HepG2 (cell line): ENCODE measurements around the gene KRTAP12-2. TPM values are rescaled to one million over a fixed set of nuclear protein-coding genes. Genes with fewer than 3 reads are reported as not detected.

Source experiments
- CREB1 ChIP-seq, 2 experiments: fragments of 450-650 bp in 1 of 2; IDR thresholded peaks; 2 replicates each; pipeline ENCODE4 v1.6.1; 2016 to 2017; ENCODE audit warnings: control low read depth in 1 of 2, mild to moderate bottlenecking in 1 of 2, missing compliant biosample characterization in 1 of 2, missing genetic modification characterization in 1 of 2
- EEA1 ChIP-seq: sonication (generic); formaldehyde crosslinking; IDR thresholded peaks from 2 replicates; pipeline ENCODE4 v1.5.1; 2020; ENCODE audit warnings: mild to moderate bottlenecking, missing genetic modification reagents, borderline replicate concordance
- IKZF1 ChIP-seq: fragments of 450-650 bp; IDR thresholded peaks from 2 replicates; pipeline ENCODE4 v1.7.1; 2016
- KAT7 ChIP-seq: IDR thresholded peaks from 2 replicates; pipeline ENCODE4 v1.6.1; 2018; ENCODE audit warnings: borderline replicate concordance, missing compliant biosample characterization
- NKX3-1 ChIP-seq: sonication (generic); formaldehyde crosslinking; IDR thresholded peaks from 2 replicates; pipeline ENCODE4 v1.5.0; 2020; ENCODE audit warnings: missing genetic modification reagents
- NR2F6 ChIP-seq, 2 experiments: IDR thresholded peaks; 2 replicates each; pipeline ENCODE4 v1.6.1; 2016; ENCODE audit warnings: antibody characterized with exemption in 1 of 2, mild to moderate bottlenecking in 1 of 2
- RCOR2 ChIP-seq: IDR thresholded peaks from 2 replicates; pipeline ENCODE4 v1.6.1; 2016; ENCODE audit warnings: missing biosample characterization, missing genetic modification reagents
- RXRB ChIP-seq: IDR thresholded peaks from 2 replicates; pipeline ENCODE4 v1.6.1; 2016; ENCODE audit warnings: borderline replicate concordance, missing genetic modification reagents, missing compliant biosample characterization
- STAG1 ChIP-seq: sonication (generic); formaldehyde crosslinking; IDR thresholded peaks from 2 replicates; pipeline ENCODE4 v1.4.0; 2020; ENCODE audit warnings: missing genetic modification reagents
- ZKSCAN8 ChIP-seq: IDR thresholded peaks from 2 replicates; pipeline ENCODE4 v1.6.1; 2016; ENCODE audit warnings: borderline replicate concordance, missing genetic modification reagents, missing compliant biosample characterization
- ZNF230 ChIP-seq: sonication (generic); formaldehyde crosslinking; IDR thresholded peaks from 2 replicates; pipeline ENCODE4 v1.4.0; 2020; ENCODE audit warnings: mild to moderate bottlenecking, missing genetic modification reagents
- ZNF326 ChIP-seq: sonication (generic); formaldehyde crosslinking; IDR thresholded peaks from 2 replicates; pipeline ENCODE4 v1.4.0; 2020; ENCODE audit warnings: missing genetic modification reagents, borderline replicate concordance
- ZNF530 ChIP-seq: sonication (generic); formaldehyde crosslinking; IDR thresholded peaks from 2 replicates; pipeline ENCODE4 v1.5.0; 2020; ENCODE audit warnings: low read depth, mild to moderate bottlenecking, missing genetic modification reagents
- ZNF772 ChIP-seq: sonication (generic); formaldehyde crosslinking; IDR thresholded peaks from 2 replicates; pipeline ENCODE4 v1.5.0; 2020; ENCODE audit warnings: mild to moderate bottlenecking, missing genetic modification reagents
- polyA plus RNA-seq, 8 experiments: library from polyadenylated mRNA; depleted of rRNA in 3 of 8; stranded (reverse) in 7 of 8; unstranded in 1 of 8; fragments of >200 nt; fragmentation: Illumina TruSeq in 4 of 8; extraction: Trizol in 4 of 8; gene quantifications; 2 replicates each; pipeline versions ENCODE4 v1.2.1 to v1.2.3, GENCODE V29; 2011 to 2016; ENCODE audit warnings: low read depth in 4 of 8, missing spikeins in 1 of 8, mixed read lengths in 1 of 8; ENCODE audit not compliant: insufficient read depth in 1 of 8
- total RNA-seq, 5 experiments: library from RNA; depleted of rRNA; stranded (reverse); fragments of >200 nt; fragmentation: Illumina TruSeq; extraction: Trizol; gene quantifications; 2 replicates each; pipeline ENCODE4 v1.2.3, GENCODE V29; 2016; ENCODE audit warnings: low read depth in 1 of 5
- TF ChIP-seq, protein P1 (sequence below): sonication (generic); formaldehyde crosslinking; conservative IDR thresholded peaks from 2 replicates; pipeline ENCODE4 v1.8.0; 2022; ENCODE audit warnings: mild to moderate bottlenecking, moderate library complexity, missing genetic modification reagents
- TF ChIP-seq, protein P2 (sequence below): sonication (generic); formaldehyde crosslinking; IDR thresholded peaks from 2 replicates; pipeline ENCODE4 v1.4.0; 2020; ENCODE audit warnings: low read depth, mild to moderate bottlenecking, missing genetic modification reagents
- TF ChIP-seq, protein P3 (sequence below): sonication (generic); formaldehyde crosslinking; IDR thresholded peaks from 2 replicates; pipeline ENCODE4 v1.4.0; 2020; ENCODE audit warnings: missing genetic modification reagents
- TF ChIP-seq, protein P4 (sequence below), 2 experiments: fragments of 450-650 bp in 1 of 2; sonication (generic) in 1 of 2; formaldehyde crosslinking; IDR thresholded peaks; 2 replicates each; pipeline versions ENCODE4 v1.5.0 to v1.8.0; 2020 to 2022; ENCODE audit warnings: mild to moderate bottlenecking in 1 of 2, missing genetic modification reagents in 1 of 2
- TF ChIP-seq, protein P5 (sequence below): IDR thresholded peaks from 2 replicates; pipeline ENCODE4 v1.6.1; 2018; ENCODE audit warnings: missing genetic modification reagents, mild to moderate bottlenecking, missing compliant biosample characterization
- TF ChIP-seq, protein P6 (sequence below): sonication (generic); formaldehyde crosslinking; IDR thresholded peaks from 2 replicates; pipeline ENCODE4 v1.5.1; 2020; ENCODE audit warnings: missing genetic modification reagents, mild to moderate bottlenecking, borderline replicate concordance

KRTAP12-2 gene
- total and polyA plus RNA-seq, 2 of the 13 experiments (the other 11 are each of a cell fraction or from before 2014, with no cell fraction given): not detected

DNA sequence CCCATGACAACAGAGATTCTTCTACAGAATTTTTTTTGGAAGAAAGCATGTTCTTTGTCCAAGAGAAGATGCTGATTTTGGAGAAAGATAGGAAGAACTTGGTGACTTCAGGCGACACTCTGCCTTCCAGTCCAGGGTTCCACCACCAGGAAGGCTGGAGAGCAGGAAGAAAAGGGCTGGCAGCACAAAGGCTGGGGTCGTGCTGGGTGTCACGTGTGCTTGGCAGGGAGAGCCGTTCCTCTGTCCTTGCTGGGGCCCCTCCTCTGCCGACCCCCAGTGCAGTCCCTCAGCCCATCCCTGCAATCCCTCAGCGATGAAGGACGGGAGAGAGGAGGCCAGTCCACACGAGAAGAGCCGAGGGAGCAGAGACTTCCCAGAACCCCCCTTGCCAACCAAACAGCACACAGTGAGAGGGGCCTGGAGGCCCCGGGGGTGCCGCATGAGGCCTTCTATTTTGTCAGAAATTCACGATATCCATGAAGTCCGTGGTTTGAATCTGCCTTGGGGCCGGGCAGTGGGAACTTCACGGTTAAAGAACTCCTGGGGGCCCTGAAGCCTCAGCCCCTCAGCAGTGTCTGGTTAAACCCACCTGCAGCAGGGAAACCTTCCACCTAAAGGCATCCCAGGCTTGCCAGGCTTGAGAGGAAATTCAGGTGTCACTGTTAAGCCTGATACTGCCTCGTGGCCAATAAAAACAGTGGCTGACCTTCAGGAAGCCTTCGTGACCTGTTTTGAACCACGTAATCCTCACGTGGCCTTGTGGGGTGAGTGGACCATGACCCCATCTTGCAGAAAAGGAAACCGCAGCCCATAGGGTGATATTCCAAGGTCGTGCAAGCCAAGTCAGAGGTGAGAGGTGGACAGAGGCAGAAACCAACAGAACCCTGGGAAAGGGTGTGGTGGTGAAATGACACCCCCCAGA is 33.6 kb upstream of the KRTAP12-2 start (continued):
- no peak for TF ChIP-seq ZNF530 (CRISPR knock-in tag)
- TF ChIP-seq EEA1 (CRISPR knock-in tag): no peak
- TF ChIP-seq, protein P1, sequence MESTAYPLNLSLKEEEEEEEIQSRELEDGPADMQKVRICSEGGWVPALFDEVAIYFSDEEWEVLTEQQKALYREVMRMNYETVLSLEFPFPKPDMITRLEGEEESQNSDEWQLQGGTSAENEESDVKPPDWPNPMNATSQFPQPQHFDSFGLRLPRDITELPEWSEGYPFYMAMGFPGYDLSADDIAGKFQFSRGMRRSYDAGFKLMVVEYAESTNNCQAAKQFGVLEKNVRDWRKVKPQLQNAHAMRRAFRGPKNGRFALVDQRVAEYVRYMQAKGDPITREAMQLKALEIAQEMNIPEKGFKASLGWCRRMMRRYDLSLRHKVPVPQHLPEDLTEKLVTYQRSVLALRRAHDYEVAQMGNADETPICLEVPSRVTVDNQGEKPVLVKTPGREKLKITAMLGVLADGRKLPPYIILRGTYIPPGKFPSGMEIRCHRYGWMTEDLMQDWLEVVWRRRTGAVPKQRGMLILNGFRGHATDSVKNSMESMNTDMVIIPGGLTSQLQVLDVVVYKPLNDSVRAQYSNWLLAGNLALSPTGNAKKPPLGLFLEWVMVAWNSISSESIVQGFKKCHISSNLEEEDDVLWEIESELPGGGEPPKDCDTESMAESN (CRISPR knock-in tag): no peak
- TF ChIP-seq RCOR2 (CRISPR knock-in tag): no peak
- no peak for TF ChIP-seq ZKSCAN8 (CRISPR knock-in tag)
- no peak for TF ChIP-seq IKZF1
- 0 out of 2 replicates have a peak, but pooled peaks have one; percentile 67 for TF ChIP-seq ZNF230 (CRISPR knock-in tag)
- TF ChIP-seq STAG1: no peak
- TF ChIP-seq, protein P2, sequence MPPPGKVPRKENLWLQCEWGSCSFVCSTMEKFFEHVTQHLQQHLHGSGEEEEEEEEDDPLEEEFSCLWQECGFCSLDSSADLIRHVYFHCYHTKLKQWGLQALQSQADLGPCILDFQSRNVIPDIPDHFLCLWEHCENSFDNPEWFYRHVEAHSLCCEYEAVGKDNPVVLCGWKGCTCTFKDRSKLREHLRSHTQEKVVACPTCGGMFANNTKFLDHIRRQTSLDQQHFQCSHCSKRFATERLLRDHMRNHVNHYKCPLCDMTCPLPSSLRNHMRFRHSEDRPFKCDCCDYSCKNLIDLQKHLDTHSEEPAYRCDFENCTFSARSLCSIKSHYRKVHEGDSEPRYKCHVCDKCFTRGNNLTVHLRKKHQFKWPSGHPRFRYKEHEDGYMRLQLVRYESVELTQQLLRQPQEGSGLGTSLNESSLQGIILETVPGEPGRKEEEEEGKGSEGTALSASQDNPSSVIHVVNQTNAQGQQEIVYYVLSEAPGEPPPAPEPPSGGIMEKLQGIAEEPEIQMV (CRISPR knock-in tag): peak; percentile 69; the same call in 1 of the 2 replicates
- TF ChIP-seq KAT7: no peak
- TF ChIP-seq NKX3-1 (CRISPR knock-in tag): no peak
- TF ChIP-seq, protein P3, sequence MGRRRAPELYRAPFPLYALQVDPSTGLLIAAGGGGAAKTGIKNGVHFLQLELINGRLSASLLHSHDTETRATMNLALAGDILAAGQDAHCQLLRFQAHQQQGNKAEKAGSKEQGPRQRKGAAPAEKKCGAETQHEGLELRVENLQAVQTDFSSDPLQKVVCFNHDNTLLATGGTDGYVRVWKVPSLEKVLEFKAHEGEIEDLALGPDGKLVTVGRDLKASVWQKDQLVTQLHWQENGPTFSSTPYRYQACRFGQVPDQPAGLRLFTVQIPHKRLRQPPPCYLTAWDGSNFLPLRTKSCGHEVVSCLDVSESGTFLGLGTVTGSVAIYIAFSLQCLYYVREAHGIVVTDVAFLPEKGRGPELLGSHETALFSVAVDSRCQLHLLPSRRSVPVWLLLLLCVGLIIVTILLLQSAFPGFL (CRISPR knock-in tag): no peak
- TF ChIP-seq, protein P4, sequence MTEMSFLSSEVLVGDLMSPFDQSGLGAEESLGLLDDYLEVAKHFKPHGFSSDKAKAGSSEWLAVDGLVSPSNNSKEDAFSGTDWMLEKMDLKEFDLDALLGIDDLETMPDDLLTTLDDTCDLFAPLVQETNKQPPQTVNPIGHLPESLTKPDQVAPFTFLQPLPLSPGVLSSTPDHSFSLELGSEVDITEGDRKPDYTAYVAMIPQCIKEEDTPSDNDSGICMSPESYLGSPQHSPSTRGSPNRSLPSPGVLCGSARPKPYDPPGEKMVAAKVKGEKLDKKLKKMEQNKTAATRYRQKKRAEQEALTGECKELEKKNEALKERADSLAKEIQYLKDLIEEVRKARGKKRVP (CRISPR knock-in tag; IDR thresholded peaks at IDR 0.05): 0 out of 4 replicates have a peak, but pooled peaks of 1 of the 2 experiments have one; percentile 49
- TF ChIP-seq, protein P5, sequence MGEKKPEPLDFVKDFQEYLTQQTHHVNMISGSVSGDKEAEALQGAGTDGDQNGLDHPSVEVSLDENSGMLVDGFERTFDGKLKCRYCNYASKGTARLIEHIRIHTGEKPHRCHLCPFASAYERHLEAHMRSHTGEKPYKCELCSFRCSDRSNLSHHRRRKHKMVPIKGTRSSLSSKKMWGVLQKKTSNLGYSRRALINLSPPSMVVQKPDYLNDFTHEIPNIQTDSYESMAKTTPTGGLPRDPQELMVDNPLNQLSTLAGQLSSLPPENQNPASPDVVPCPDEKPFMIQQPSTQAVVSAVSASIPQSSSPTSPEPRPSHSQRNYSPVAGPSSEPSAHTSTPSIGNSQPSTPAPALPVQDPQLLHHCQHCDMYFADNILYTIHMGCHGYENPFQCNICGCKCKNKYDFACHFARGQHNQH (CRISPR knock-in tag): peak; percentile 64
- TF ChIP-seq ZNF772 (CRISPR knock-in tag): peak; percentile 57; the same call in 1 of the 2 replicates
- TF ChIP-seq RXRB (CRISPR knock-in tag): peak; percentile 91
- TF ChIP-seq, protein P6, sequence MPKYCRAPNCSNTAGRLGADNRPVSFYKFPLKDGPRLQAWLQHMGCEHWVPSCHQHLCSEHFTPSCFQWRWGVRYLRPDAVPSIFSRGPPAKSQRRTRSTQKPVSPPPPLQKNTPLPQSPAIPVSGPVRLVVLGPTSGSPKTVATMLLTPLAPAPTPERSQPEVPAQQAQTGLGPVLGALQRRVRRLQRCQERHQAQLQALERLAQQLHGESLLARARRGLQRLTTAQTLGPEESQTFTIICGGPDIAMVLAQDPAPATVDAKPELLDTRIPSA (CRISPR knock-in tag): no peak
- TF ChIP-seq NR2F6 (IDR thresholded peaks at IDR 0.05): peak; percentile 82
- TF ChIP-seq NR2F6 (CRISPR knock-in tag; IDR thresholded peaks at IDR 0.05): peak; percentile 94
- peak; percentile 14; the same call in 1 of the 2 replicates for TF ChIP-seq CREB1 (IDR thresholded peaks at IDR 0.05)
- no peak for TF ChIP-seq CREB1 (CRISPR knock-in tag; IDR thresholded peaks at IDR 0.05)
- no peak for TF ChIP-seq ZNF326
